HG03565 (cell line): ENCODE results near the gene MCF2L.
A peak's percentile ranks its signal among the peaks of the same experiment; 100 is the strongest.
"Not testable (repeated sequence)": the region's sequence is repeated elsewhere in the genome, so short reads cannot be mapped to it uniquely, and the experiment has no call there.

Experiments
- ATAC-seq: cut with Tn5 transposase; IDR thresholded peaks from one replicate; pipeline ENCODE4 v1.9.1; 2021; ENCODE audit warnings: mild to moderate bottlenecking, moderate library complexity; ENCODE audit not compliant: unreplicated experiment

MCF2L gene, protein sequence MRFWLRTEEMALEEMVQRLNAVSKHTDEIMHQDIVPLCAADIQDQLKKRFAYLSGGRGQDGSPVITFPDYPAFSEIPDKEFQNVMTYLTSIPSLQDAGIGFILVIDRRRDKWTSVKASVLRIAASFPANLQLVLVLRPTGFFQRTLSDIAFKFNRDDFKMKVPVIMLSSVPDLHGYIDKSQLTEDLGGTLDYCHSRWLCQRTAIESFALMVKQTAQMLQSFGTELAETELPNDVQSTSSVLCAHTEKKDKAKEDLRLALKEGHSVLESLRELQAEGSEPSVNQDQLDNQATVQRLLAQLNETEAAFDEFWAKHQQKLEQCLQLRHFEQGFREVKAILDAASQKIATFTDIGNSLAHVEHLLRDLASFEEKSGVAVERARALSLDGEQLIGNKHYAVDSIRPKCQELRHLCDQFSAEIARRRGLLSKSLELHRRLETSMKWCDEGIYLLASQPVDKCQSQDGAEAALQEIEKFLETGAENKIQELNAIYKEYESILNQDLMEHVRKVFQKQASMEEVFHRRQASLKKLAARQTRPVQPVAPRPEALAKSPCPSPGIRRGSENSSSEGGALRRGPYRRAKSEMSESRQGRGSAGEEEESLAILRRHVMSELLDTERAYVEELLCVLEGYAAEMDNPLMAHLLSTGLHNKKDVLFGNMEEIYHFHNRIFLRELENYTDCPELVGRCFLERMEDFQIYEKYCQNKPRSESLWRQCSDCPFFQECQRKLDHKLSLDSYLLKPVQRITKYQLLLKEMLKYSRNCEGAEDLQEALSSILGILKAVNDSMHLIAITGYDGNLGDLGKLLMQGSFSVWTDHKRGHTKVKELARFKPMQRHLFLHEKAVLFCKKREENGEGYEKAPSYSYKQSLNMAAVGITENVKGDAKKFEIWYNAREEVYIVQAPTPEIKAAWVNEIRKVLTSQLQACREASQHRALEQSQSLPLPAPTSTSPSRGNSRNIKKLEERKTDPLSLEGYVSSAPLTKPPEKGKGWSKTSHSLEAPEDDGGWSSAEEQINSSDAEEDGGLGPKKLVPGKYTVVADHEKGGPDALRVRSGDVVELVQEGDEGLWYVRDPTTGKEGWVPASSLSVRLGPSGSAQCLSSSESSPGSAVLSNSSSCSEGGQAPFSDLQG

DNA sequence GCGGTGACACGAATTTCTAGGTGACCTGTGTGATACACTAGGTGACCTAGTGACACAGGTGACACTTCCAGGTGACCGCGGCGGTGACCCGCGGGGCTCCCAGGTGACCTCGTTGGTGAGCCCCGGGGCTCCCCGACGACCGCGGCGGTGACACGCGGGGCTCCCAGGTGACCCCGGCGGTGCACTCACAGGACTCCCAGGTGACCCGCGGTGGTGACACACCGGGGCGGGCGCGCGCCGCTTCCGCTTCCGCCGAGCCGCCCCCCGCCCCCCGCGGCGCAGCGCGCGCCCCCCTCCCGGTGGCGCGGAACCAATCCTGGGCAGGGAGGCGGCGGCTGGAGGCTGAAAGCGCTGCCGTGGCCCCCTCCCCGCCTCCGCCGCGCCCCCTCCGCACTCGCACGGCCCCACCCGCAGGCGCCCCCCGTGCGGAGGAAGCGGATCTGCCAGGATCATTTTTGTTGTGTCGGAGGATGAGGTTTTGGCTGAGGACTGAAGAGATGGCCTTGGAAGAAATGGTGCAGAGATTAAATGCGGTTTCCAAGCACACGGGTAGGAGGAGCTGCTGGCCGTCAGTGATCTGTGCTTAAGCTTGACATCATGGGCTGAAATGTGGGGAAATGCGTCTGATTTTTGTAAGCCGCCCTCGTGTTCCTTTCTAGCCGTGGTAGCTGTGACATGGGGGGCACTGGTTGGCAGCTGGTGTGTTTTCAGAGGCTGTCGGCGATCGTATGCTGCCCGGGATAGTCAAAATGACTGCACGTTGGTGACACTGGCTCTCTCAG lies at the start of gene MCF2L:
TSS of gene MCF2L (plus strand) at position 305 of the 782 bp plus-strand sequence. CDS start at position 471, 166 bp downstream.
- ATAC-seq, result no peak

DNA sequence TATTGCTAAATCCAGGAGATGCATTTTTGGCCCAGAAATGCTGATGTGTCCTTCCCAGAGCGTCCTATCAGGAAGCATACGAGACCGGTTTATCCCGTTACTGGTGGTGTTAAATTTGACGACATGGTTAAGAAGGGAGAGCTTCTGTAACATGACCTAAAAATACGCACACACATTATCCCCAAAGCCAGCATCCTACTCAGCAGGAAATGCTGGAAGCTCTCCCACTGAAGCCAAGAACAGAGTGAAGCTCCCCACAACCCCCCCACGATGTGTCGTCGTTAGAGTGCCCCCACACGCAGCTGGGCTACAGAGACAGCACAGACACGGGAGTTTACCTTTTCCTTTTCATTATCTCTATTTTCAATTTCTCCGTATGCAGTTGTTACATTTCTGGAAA lies 45.1 kb upstream of the MCF2L start:
- ATAC-seq, result no peak

DNA sequence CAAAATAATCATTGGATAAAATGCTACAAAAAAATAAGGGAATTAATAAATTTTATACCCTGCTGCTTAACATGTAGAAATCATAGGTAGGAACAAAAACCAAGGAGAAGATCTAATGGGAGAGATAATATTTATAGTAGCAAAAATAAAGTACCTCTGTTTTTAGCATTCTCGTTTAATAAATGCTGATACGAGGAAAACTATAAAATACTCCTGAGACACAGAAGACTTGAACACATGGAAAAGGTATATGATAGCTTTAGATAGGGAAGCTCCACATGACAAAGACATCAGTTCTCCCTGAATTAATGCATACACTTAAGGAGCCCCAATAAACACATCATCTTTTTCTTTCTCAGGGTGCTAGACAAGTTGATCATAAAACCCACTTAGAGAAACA lies 44.6 kb upstream of the MCF2L start:
- no peak for ATAC-seq

DNA sequence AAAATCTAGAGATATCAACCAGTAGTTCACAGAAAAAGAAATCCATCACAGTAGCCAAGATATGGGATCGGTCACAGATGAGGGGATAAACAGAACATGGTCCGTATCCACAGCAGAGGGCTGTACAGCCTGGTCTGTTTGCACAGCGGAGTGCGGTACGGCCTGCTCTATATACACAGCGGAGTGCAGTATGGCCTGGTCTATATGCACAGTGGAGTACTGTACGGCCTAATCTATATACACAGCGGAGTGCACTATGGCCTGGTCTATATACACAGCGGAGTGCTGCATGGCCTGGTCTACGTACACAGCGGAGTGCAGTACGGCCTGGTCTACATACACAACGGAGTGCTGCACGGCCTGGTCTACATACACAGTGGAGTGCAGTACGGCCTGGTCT lies 43.0 kb upstream of the MCF2L start:
- no peak for ATAC-seq

DNA sequence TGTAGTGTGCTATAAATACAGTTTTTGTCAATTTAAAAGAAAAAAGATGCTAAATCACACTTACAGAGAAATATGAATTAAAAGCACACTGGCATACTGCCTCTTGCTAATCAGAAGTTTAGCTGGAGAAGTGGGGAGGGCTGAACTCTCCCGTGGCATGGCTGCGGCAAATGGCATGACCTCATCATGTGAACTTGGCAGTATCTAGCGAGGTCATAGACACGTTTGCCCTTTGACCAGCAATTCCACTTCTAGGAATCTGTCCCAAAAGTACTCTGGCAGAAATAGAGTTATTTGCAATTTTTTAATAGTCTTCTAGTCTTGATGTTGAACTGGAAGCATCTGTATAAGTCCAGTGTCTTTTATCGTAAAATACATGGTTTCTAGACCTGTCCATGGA lies 42.0 kb upstream of the MCF2L start:
- no peak for ATAC-seq

GRCh38 chr13:112928020-112928971 lies 40.7 kb upstream of the MCF2L start:
- no peak for ATAC-seq

DNA sequence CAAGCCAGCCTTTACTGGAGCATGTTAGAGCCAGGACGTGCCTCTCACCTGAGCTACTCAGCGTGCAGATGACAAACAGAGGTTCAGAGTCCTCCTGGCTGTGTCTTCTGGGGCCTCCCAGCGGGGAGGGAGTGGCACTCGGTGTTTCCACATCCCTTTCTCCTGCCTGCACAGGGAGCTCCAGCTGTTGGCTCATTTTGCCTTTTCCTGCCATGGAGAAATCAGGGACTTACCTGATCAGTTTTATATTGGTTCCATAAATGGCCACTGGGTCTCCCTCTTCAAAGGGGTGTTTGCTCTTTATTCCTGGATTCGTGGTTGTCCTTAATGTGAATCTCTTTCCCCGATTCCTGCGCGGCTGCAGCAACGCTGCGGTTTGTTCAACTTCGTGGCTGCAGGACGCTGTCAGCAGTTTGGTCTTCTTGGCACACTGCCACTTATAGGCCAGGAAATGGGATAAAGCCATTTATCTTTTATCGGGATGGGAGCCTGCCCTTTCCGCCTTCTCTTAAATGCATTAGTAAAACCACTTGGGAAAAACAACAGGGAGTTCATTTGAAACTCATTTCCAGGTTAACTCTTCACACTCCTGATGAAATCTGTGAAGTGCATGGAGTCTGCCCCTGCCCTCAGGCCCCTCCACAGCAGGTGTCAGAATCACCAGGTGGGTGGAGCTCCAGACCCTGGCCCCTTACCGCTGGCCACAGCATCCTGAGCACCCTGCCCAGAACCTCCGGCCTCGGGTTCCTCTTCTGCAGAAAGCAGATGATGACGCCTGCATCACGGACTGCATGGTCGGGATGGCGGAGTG lies 39.8 kb upstream of the MCF2L start:
- no peak for ATAC-seq

DNA sequence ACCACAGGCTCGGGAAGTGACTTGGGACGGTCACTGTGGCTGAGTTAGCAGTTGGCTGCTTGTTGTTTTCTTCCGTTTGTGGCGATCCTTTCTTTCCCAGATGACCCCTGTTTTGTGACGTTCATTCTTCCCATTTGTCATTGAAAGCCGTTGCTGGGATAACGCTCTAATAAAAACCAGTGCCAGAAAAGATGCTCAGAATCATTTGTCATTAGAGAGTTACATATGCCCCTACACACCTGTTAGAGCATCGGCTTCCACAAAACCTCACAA lies 39.3 kb upstream of the MCF2L start:
- no peak for ATAC-seq

DNA sequence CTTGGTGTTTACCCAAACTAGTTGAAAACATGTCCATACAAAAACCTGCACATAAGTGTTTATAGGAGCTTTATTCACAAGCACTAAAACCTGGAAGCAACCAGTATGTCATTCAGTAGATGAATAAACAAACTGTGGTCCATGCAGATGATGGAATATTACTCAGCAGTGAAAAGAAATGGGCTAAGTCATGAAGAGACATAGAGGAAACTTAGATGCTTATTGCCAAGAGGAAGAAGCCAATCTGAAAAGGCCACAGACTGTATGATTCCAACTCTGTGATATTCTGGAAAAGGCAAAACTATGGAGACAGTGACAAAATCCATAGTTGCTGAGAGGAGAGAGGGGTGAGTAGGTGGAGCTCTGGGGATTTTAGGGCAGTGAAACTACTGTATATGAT lies 38.8 kb upstream of the MCF2L start:
- no peak for ATAC-seq

DNA sequence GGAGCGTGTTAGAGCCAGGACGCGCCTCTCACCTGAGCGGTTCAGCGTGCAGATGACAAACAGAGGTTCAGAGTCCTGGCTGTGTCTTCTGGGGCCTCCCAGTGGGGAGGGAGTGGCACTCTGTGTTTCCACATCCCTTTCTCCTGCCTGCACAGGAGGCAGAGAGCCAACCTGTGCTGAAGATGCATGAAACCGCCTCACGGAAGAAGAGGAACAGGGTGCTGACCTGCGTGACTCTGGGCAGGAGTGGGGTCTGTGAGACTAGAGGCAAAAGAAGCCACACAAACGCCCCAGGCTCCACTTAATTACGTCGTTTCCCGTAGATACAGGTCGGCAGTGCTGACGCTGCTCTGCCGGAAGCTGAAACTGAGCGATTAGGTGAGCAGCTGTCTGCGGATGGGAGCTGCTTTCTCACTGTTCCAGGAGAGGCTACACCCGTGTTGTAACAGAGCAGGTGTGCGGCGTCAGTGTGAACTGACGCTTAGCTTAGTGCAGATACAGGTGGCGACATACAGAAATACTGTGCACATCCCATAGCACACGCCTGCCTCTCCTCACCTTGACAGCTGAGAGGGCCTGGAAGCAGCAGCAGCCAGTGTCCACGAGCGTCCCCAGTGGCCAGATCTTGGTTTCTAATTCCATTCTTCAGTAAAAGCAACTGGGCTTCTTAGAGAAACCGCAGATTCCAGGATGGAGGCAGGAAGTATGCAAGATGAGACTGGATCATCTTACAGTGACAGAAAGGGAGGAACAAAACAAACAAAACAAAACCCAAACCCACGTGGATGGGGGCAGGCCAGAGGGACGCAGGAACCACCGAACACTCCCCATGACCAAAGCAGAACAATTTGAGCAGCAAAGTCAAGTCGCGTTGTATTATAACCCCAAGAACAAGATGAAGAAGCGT lies 37.7 kb upstream of the MCF2L start:
- no peak for ATAC-seq

GRCh38 chr13:112932971-112933370 lies 36.0 kb upstream of the MCF2L start:
- ATAC-seq, result no peak

DNA sequence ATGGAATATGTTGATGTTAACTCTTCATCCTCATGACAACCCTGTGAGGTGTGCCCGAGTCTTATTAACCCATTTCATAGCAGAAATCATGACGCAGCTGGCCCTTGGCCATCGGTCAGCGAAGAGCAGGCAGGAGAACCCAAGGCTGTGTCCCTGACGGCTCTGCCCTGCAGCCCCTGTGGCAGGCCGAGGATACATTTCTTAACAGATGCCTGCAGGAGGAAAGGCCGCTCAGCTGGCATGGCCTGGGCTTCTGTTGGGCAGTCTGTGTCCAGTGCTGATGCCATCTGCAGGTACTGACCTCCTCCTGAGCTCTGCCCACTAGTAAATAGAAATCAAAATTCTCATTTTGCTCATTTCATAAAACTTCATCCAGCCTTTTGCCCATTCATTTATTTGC lies 35.4 kb upstream of the MCF2L start:
- no peak for ATAC-seq

DNA sequence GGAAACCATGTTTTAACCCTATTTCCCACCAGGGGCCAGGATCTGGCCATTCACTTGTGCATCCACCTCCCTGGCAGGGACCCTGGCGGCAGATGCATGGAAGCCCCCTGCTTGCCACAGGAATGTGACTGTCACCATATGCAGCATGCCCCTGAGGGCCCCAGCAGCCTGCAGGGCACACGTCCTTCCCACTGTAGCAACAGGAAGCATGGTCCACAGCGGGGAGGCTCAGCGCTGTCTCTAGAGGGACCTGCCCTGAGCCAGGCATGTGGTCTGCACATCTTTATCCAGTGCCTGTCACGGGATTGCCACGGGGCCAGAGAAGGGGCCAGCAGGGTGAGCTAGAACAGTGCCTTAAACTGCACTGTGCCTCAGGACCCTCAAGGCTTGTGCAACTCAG lies 34.9 kb upstream of the MCF2L start:
- no peak for ATAC-seq

DNA sequence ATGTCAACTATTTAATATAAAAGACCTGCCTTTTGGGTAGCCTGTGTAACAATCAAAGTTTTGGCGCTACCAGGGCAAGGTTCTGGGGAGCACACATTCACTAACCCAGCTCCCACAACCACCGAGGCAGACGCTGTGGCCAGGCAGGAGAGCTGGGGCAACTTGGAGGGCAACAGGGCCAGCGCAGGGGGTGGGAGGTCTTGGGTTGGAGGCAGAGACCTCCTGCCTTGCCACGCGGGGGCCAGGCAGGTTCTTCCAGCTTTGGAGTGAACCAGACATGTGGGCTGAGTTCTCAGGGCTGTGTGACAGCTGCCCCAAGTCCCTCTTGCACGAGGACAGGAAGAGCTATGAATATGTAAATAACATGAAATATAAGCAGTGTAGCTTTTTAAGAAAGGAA lies 30.3 kb upstream of the MCF2L start:
- no peak for ATAC-seq

GRCh38 chr13:112940236-112940635 lies 28.8 kb upstream of the MCF2L start:
- ATAC-seq, result no peak

- no peak for ATAC-seq
These were observed 27.7 kb upstream of the MCF2L start for GRCh38 chr13:112941349-112941748.

- not testable (repeated sequence) for ATAC-seq
These were observed 27.2 kb upstream of the MCF2L start for GRCh38 chr13:112941765-112942164.

DNA sequence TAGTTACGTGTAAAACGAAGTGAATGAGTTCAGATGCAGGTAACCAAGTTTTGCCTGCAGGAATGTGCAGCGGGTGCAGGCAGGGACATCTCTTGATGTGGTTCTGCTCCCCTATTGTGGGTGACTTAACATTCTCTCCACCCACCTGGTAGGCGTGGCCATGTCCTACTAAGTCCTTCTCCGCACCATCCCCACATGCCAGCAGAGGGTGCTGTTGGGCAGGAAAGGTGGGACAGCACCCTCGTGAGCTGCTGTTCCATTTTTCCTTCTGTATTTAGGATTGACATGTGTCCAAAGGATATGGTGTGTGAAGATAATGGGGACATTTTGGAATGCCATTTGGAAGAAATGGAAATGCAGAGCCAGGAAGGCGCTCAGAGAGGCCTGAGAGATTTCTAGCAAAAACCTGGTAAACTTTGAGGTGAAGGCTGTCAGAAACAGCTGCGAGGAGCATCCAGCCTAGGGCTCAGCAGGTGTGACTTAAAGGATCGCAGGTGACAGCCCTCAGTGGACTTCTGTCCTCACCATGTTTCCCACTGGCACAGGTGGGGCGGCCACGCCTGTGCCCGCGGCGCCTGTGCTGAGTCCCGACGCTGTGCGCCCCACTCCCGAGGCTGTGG lies 26.2 kb upstream of the MCF2L start:
- peak; percentile 98 for ATAC-seq
